ENCODE data around the gene EARS2. TPM values are rescaled to one million over a fixed set of nuclear protein-coding genes. Genes with fewer than 3 reads are reported as not detected.
"Not testable (repeated sequence)": the region's sequence is repeated elsewhere in the genome, so short reads cannot be mapped to it uniquely, and the experiment has no call there.

The EARS2 gene
- polyA plus RNA-seq, 4 donors, result 20.4 to 28.6 (median 25.7) TPM

GRCh38 chr16:23485257-23485614, 71.9 kb downstream of the EARS2 start:
- no peak for DNase-seq (ENCODE audit: low read depth in 4 of 4, low spot score in 3 of 4)

GRCh38 chr16:23484510-23485256, 72.5 kb downstream of the EARS2 start:
- no peak for DNase-seq (ENCODE audit: low read depth in 4 of 4, low spot score in 3 of 4)

GRCh38 chr16:23483492-23483891, 73.7 kb downstream of the EARS2 start:
- not testable (repeated sequence) for DNase-seq (ENCODE audit: low read depth in 4 of 4, low spot score in 3 of 4)

- no peak for DNase-seq (ENCODE audit: low read depth in 4 of 4, low spot score in 3 of 4)
These were observed 74.4 kb downstream of the EARS2 start for GRCh38 chr16:23482778-23483177.

- no peak for DNase-seq (ENCODE audit: low read depth in 4 of 4, low spot score in 3 of 4)
These were observed 76.9 kb downstream of the EARS2 start for GRCh38 chr16:23480257-23480656.

GRCh38 chr16:23479138-23479537, 78.0 kb downstream of the EARS2 start:
- DNase-seq (ENCODE audit: low read depth in 4 of 4, low spot score in 3 of 4), result no peak

GRCh38 chr16:23478566-23478965, 78.6 kb downstream of the EARS2 start:
- DNase-seq (ENCODE audit: low read depth in 4 of 4, low spot score in 3 of 4), result no peak

- no peak for DNase-seq (ENCODE audit: low read depth in 4 of 4, low spot score in 3 of 4)
These were observed 80.9 kb downstream of the EARS2 start for GRCh38 chr16:23476289-23476688.

Other genes starting within 250 kb of the EARS2 start
- 10 to 100 TPM; 21.9 to 41.3 (median 24.0) TPM for gene COG7, start 104.2 kb downstream of the EARS2 start, polyA plus RNA-seq (ENCODE audit: insufficient read length in 4 of 4)
- 100 to 1,000 TPM in 3 of 4 donors, 10 to 100 TPM in 1; 96.1 to 159 (median 140) TPM for gene GGA2, start 46.9 kb downstream of the EARS2 start, polyA plus RNA-seq (ENCODE audit: insufficient read length in 4 of 4)
- 10 to 100 TPM; 72.9 to 77.5 (median 74.1) TPM for gene UBFD1, start 377 bp upstream of the EARS2 start, polyA plus RNA-seq (ENCODE audit: insufficient read length in 4 of 4)
- gene NDUFAB1, start 39.0 kb upstream of the EARS2 start, polyA plus RNA-seq (ENCODE audit: insufficient read length in 4 of 4), result 10 to 100 TPM; 69.9 to 99.6 (median 90.7) TPM
- 10 to 100 TPM; 13.4 to 21.7 (median 20.5) TPM for gene PALB2, start 84.0 kb upstream of the EARS2 start, polyA plus RNA-seq (ENCODE audit: insufficient read length in 4 of 4)
- gene DCTN5, start 84.1 kb upstream of the EARS2 start, polyA plus RNA-seq (ENCODE audit: insufficient read length in 4 of 4), result 10 to 100 TPM; 48.9 to 74.1 (median 70.6) TPM
- 10 to 100 TPM; 19.4 to 27.9 (median 25.4) TPM for gene PLK1, start 121.5 kb upstream of the EARS2 start, polyA plus RNA-seq (ENCODE audit: insufficient read length in 4 of 4)
- 1 to 10 TPM in 1 of 4 donors, under 1 TPM in 3; 0.10 to 1.1 (median 0.36) TPM for gene ERN2, start 155.9 kb upstream of the EARS2 start, polyA plus RNA-seq (ENCODE audit: insufficient read length in 4 of 4)
- gene CHP2, start 197.7 kb upstream of the EARS2 start, polyA plus RNA-seq (ENCODE audit: insufficient read length in 4 of 4), result 1 to 10 TPM in 2 of 4 donors, under 1 TPM in 2; 0.45 to 1.8 (median 1.1) TPM

Data from left renal pelvis (tissue), 4 donors.